IPS-18a (cell line): ENCODE measurements around the gene IDI2.

ENCODE experiments used
- H3K27ac ChIP-seq: one replicate; pipeline ENCODE4 v1.5.1; 2013; ENCODE audit warnings: low read length
- H3K27me3 ChIP-seq: one replicate; pipeline ENCODE4 v1.6.1; 2013; ENCODE audit warnings: mild to moderate bottlenecking, low read length; ENCODE audit not compliant: control insufficient read depth, insufficient read depth
- H3K36me3 ChIP-seq: one replicate; pipeline ENCODE4 v1.6.1; 2013; ENCODE audit warnings: low read depth, low read length; ENCODE audit not compliant: control insufficient read depth
- H3K4me1 ChIP-seq: one replicate; pipeline ENCODE4 v1.6.1; 2013; ENCODE audit warnings: low read depth, low read length; ENCODE audit not compliant: control insufficient read depth
- H3K4me3 ChIP-seq: one replicate; pipeline ENCODE4 v1.5.1; 2013; ENCODE audit warnings: low read length
- H3K9ac ChIP-seq: one replicate; pipeline ENCODE4 v1.6.1; 2013; ENCODE audit warnings: mild to moderate bottlenecking, low read length, moderate library complexity
- H3K9me3 ChIP-seq: one replicate; pipeline ENCODE4 v1.6.1; 2013; ENCODE audit warnings: low read depth, low read length; ENCODE audit not compliant: control insufficient read depth

IDI2 gene

GRCh38 chr10:987870-988666 lies 37.6 kb downstream of the IDI2 start, which contains the start of gene GTPBP4:
GTPBP4 (plus strand) TSS chr10:988434; CDS start chr10:988480, 46 bp downstream.
- Histone ChIP-seq H3K27ac (peak within 1 kb of the TSS; percentile 96), H3K9ac (peak within 1 kb of the TSS; percentile 98), H3K9me3 (no peaks in the 10 kb centered on the region), H3K4me3 (peak within 1 kb of the TSS; percentile 93), H3K4me1 (peaks cover 13% of the 10 kb centered on the region), H3K27me3 (no peaks in the 10 kb centered on the region), H3K36me3 (peaks cover 8% of the 10 kb centered on the region)

- no peak overlapping the region for H3K27ac ChIP-seq
- H3K36me3 ChIP-seq, result peaks cover 3% of the 10 kb centered on the region
- no peaks in the 10 kb centered on the region for H3K27me3 ChIP-seq
- H3K4me3 ChIP-seq, result peak overlapping the region; percentile 93
- H3K4me1 ChIP-seq, result peaks cover 13% of the 10 kb centered on the region
- no peaks in the 10 kb centered on the region for H3K9me3 ChIP-seq
- H3K9ac ChIP-seq, result peak overlapping the region; percentile 98
Observed at GRCh38 chr10:987620-987869, 38.1 kb downstream of the IDI2 start.

GRCh38 chr10:986881-987619 lies 38.6 kb downstream of the IDI2 start:
- Histone ChIP-seq H3K4me1 (peaks cover 13% of the 10 kb centered on the region), H3K27ac (no peak overlapping the region), H3K9ac (peak overlapping the region; percentile 98), H3K36me3 (no peaks in the 10 kb centered on the region), H3K27me3 (no peaks in the 10 kb centered on the region), H3K4me3 (peak overlapping the region; percentile 93), H3K9me3 (no peaks in the 10 kb centered on the region)

GRCh38 chr10:986137-986825 lies 39.4 kb downstream of the IDI2 start:
- H3K4me1 ChIP-seq, result peaks cover 13% of the 10 kb centered on the region
- H3K9me3 ChIP-seq, result peaks cover under 1% of the 10 kb centered on the region
- no peaks in the 10 kb centered on the region for H3K27me3 ChIP-seq
- H3K36me3 ChIP-seq, result no peaks in the 10 kb centered on the region
- H3K9ac ChIP-seq, result no peak overlapping the region
- H3K4me3 ChIP-seq, result no peak overlapping the region
- no peak overlapping the region for H3K27ac ChIP-seq

GRCh38 chr10:985361-985760 lies 40.3 kb downstream of the IDI2 start:
- H3K36me3 ChIP-seq, result no peaks in the 10 kb centered on the region
- H3K4me3 ChIP-seq, result no peak overlapping the region
- H3K9ac ChIP-seq, result no peak overlapping the region
- H3K4me1 ChIP-seq, result peaks cover 13% of the 10 kb centered on the region
- no peak overlapping the region for H3K27ac ChIP-seq
- peaks cover 9% of the 10 kb centered on the region for H3K9me3 ChIP-seq
- H3K27me3 ChIP-seq, result no peaks in the 10 kb centered on the region

- Histone ChIP-seq H3K9me3 (peaks cover 20% of the 10 kb centered on the region), H3K4me1 (peaks cover 6% of the 10 kb centered on the region), H3K9ac (no peak overlapping the region), H3K27ac (no peak overlapping the region), H3K27me3 (no peaks in the 10 kb centered on the region), H3K36me3 (no peaks in the 10 kb centered on the region), H3K4me3 (no peak overlapping the region)
Observed at GRCh38 chr10:983971-984655, 41.5 kb downstream of the IDI2 start.

- Histone ChIP-seq H3K4me3 (no peak overlapping the region), H3K9me3 (peaks cover 27% of the 10 kb centered on the region), H3K4me1 (peaks cover 6% of the 10 kb centered on the region), H3K27me3 (no peaks in the 10 kb centered on the region), H3K27ac (no peak overlapping the region), H3K9ac (no peak overlapping the region), H3K36me3 (no peaks in the 10 kb centered on the region)
Observed at GRCh38 chr10:983401-983800, 42.3 kb downstream of the IDI2 start.

GRCh38 chr10:980468-981093 lies 45.1 kb downstream of the IDI2 start:
- Histone ChIP-seq H3K4me1 (no peaks in the 10 kb centered on the region), H3K9ac (no peak overlapping the region), H3K27me3 (no peaks in the 10 kb centered on the region), H3K9me3 (peaks cover 27% of the 10 kb centered on the region), H3K27ac (no peak overlapping the region), H3K36me3 (no peaks in the 10 kb centered on the region), H3K4me3 (no peak overlapping the region)

GRCh38 chr10:978826-979421 lies 46.7 kb downstream of the IDI2 start:
- H3K4me3 ChIP-seq, result no peak overlapping the region
- no peak overlapping the region for H3K9ac ChIP-seq
- no peak overlapping the region for H3K27ac ChIP-seq
- H3K4me1 ChIP-seq, result no peaks in the 10 kb centered on the region
- H3K36me3 ChIP-seq, result no peaks in the 10 kb centered on the region
- peaks cover 27% of the 10 kb centered on the region for H3K9me3 ChIP-seq
- H3K27me3 ChIP-seq, result no peaks in the 10 kb centered on the region

- Histone ChIP-seq H3K9me3 (peaks cover 27% of the 10 kb centered on the region), H3K4me3 (no peak overlapping the region), H3K4me1 (peaks cover 3% of the 10 kb centered on the region), H3K9ac (no peak overlapping the region), H3K27ac (no peak overlapping the region), H3K27me3 (no peaks in the 10 kb centered on the region), H3K36me3 (no peaks in the 10 kb centered on the region)
Observed at GRCh38 chr10:976316-976715, 49.3 kb downstream of the IDI2 start.

- Histone ChIP-seq H3K9me3 (peaks cover 11% of the 10 kb centered on the region), H3K36me3 (no peaks in the 10 kb centered on the region), H3K4me1 (peaks cover 3% of the 10 kb centered on the region), H3K4me3 (no peak overlapping the region), H3K27me3 (no peaks in the 10 kb centered on the region), H3K27ac (no peak overlapping the region), H3K9ac (no peak overlapping the region)
Observed at GRCh38 chr10:974785-975074, 50.9 kb downstream of the IDI2 start.
